ENCODE data around the gene LYG2. TPM values are rescaled to one million over a fixed set of nuclear protein-coding genes. Genes with fewer than 3 reads are reported as not detected.

The LYG2 gene
- polyA plus RNA-seq, 1 donor from 2014 or later: not detected

DNA sequence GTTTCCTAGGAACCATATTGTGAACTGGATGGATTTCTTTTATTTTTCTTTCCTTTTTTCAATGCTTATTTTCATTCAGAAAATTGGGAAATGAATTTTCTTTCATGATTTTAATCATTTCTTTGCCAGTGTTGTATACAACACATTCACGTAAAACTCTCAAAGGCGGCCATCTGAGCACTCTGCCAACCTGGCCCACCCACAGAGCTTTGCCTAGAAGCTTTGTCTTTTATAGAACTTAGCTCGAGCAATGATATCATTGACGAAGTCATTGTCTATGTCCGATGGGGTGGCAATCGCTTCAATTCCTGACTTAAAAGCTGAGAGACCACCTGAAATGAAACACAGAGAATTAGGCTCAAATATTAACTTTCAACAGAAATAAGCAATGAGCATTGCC, 13.3 kb downstream of the LYG2 start:
- no peak overlapping the region for H3K27ac ChIP-seq (ENCODE audit: low read length)
- TF ChIP-seq, protein P1, sequence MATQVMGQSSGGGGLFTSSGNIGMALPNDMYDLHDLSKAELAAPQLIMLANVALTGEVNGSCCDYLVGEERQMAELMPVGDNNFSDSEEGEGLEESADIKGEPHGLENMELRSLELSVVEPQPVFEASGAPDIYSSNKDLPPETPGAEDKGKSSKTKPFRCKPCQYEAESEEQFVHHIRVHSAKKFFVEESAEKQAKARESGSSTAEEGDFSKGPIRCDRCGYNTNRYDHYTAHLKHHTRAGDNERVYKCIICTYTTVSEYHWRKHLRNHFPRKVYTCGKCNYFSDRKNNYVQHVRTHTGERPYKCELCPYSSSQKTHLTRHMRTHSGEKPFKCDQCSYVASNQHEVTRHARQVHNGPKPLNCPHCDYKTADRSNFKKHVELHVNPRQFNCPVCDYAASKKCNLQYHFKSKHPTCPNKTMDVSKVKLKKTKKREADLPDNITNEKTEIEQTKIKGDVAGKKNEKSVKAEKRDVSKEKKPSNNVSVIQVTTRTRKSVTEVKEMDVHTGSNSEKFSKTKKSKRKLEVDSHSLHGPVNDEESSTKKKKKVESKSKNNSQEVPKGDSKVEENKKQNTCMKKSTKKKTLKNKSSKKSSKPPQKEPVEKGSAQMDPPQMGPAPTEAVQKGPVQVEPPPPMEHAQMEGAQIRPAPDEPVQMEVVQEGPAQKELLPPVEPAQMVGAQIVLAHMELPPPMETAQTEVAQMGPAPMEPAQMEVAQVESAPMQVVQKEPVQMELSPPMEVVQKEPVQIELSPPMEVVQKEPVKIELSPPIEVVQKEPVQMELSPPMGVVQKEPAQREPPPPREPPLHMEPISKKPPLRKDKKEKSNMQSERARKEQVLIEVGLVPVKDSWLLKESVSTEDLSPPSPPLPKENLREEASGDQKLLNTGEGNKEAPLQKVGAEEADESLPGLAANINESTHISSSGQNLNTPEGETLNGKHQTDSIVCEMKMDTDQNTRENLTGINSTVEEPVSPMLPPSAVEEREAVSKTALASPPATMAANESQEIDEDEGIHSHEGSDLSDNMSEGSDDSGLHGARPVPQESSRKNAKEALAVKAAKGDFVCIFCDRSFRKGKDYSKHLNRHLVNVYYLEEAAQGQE (IDR thresholded peaks at IDR 0.05; ENCODE audit: borderline replicate concordance): no peak
- TF ChIP-seq, protein P2, sequence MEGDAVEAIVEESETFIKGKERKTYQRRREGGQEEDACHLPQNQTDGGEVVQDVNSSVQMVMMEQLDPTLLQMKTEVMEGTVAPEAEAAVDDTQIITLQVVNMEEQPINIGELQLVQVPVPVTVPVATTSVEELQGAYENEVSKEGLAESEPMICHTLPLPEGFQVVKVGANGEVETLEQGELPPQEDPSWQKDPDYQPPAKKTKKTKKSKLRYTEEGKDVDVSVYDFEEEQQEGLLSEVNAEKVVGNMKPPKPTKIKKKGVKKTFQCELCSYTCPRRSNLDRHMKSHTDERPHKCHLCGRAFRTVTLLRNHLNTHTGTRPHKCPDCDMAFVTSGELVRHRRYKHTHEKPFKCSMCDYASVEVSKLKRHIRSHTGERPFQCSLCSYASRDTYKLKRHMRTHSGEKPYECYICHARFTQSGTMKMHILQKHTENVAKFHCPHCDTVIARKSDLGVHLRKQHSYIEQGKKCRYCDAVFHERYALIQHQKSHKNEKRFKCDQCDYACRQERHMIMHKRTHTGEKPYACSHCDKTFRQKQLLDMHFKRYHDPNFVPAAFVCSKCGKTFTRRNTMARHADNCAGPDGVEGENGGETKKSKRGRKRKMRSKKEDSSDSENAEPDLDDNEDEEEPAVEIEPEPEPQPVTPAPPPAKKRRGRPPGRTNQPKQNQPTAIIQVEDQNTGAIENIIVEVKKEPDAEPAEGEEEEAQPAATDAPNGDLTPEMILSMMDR (IDR thresholded peaks at IDR 0.05; ENCODE audit: poor library complexity, severe bottlenecking): no peak
- TF ChIP-seq EZH2 (IDR thresholded peaks at IDR 0.05; ENCODE audit: borderline replicate concordance, insufficient read depth, low read length, poor library complexity, severe bottlenecking) (no peak), RAD21 (conservative IDR thresholded peaks at IDR 0.05) (no peak), MXI1 (conservative IDR thresholded peaks at IDR 0.05; ENCODE audit: poor library complexity, severe bottlenecking) (no peak), EP300 (conservative IDR thresholded peaks at IDR 0.05; ENCODE audit: poor library complexity, severe bottlenecking) (no peak), TAF1 (IDR thresholded peaks at IDR 0.05; ENCODE audit: low read depth) (no peak), SMC3 (conservative IDR thresholded peaks at IDR 0.05; ENCODE audit: poor library complexity) (no peak), POLR2AphosphoS5 (IDR thresholded peaks at IDR 0.05) (no peak)
- H3K9me2 ChIP-seq (ENCODE audit: insufficient read depth, low read length): no peaks in the 10 kb centered on the region
- H4K20me1 ChIP-seq (ENCODE audit: insufficient read depth): no peaks in the 10 kb centered on the region
- no peak overlapping the region for H2AFZ ChIP-seq (ENCODE audit: low read depth, low read length)
- H3K4me2 ChIP-seq (ENCODE audit: low read length): no peak overlapping the region
- H3K9ac ChIP-seq (ENCODE audit: low read length): no peak overlapping the region
- H3F3A ChIP-seq (ENCODE audit: insufficient read depth, low read length, poor library complexity, severe bottlenecking): no peaks in the 10 kb centered on the region
- H3K27me3 ChIP-seq (ENCODE audit: insufficient read depth, low read depth, low read length): no peaks in the 10 kb centered on the region
- no peaks in the 10 kb centered on the region for H3K79me2 ChIP-seq (replicated peaks; ENCODE audit: insufficient read depth, low read length)
- no peaks in the 10 kb centered on the region for H3K36me3 ChIP-seq (ENCODE audit: insufficient read depth, low read length)
- no peaks in the 10 kb centered on the region for H3K9me3 ChIP-seq (ENCODE audit: low read length)
- no peak overlapping the region for H3K4me3 ChIP-seq (ENCODE audit: low read length)

DNA sequence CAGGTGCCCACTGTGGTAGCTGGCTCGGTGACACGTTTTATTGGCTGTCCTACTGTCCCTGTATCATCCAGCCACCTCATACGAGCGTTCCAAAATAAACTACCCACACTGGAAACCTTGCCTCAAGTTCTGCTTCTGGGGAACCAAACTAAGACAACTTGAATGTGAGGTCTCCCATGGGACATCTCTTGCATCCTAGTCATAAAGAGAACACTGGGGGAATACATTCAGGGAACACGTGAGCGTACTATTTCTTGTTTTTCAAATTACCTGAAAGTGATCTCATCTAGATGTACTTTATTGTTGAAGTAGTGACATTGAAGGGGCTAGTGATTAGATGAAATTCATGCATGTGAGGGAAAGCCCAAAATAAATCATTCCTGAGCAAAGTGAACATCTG, 15.0 kb downstream of the LYG2 start:
- Histone ChIP-seq H2AFZ (ENCODE audit: low read depth, low read length) (no peak overlapping the region), H4K20me1 (ENCODE audit: insufficient read depth) (no peaks in the 10 kb centered on the region), H3K27ac (ENCODE audit: low read length) (no peak overlapping the region), H3K9me2 (ENCODE audit: insufficient read depth, low read length) (no peaks in the 10 kb centered on the region), H3K36me3 (ENCODE audit: insufficient read depth, low read length) (no peaks in the 10 kb centered on the region), H3K79me2 (replicated peaks; ENCODE audit: insufficient read depth, low read length) (no peaks in the 10 kb centered on the region), H3F3A (ENCODE audit: insufficient read depth, low read length, poor library complexity, severe bottlenecking) (no peaks in the 10 kb centered on the region), H3K27me3 (ENCODE audit: insufficient read depth, low read depth, low read length) (no peaks in the 10 kb centered on the region), H3K9me3 (ENCODE audit: low read length) (no peaks in the 10 kb centered on the region), H3K4me3 (ENCODE audit: low read length) (no peak overlapping the region), H3K9ac (ENCODE audit: low read length) (no peak overlapping the region), H3K4me2 (ENCODE audit: low read length) (no peak overlapping the region)
- TF ChIP-seq MXI1 (conservative IDR thresholded peaks at IDR 0.05; ENCODE audit: poor library complexity, severe bottlenecking) (no peak), EZH2 (IDR thresholded peaks at IDR 0.05; ENCODE audit: borderline replicate concordance, insufficient read depth, low read length, poor library complexity, severe bottlenecking) (no peak), POLR2AphosphoS5 (IDR thresholded peaks at IDR 0.05) (no peak), RAD21 (conservative IDR thresholded peaks at IDR 0.05) (no peak), EP300 (conservative IDR thresholded peaks at IDR 0.05; ENCODE audit: poor library complexity, severe bottlenecking) (no peak), TAF1 (IDR thresholded peaks at IDR 0.05; ENCODE audit: low read depth) (no peak), SMC3 (conservative IDR thresholded peaks at IDR 0.05; ENCODE audit: poor library complexity) (no peak)
- TF ChIP-seq, protein P2 (IDR thresholded peaks at IDR 0.05; ENCODE audit: poor library complexity, severe bottlenecking): no peak
- TF ChIP-seq, protein P1 (IDR thresholded peaks at IDR 0.05; ENCODE audit: borderline replicate concordance): no peak
